ENCODE results near the gene CACNA1G. TPM values are rescaled to one million over a fixed set of nuclear protein-coding genes. Genes with fewer than 3 reads are reported as not detected.

The CACNA1G gene
- total and polyA plus RNA-seq, 2 donors from 2014 or later: 0.06 TPM; not detected in 1

GRCh38 chr17:50548831-50549230 lies 11.7 kb upstream of the CACNA1G start:
- Histone ChIP-seq H3K9ac (ENCODE audit: low read length in 3 of 3) (no peak overlapping the region), H3K27ac (ENCODE audit: low read depth in 2 of 2, low read length in 2 of 2) (no peak overlapping the region), H3K4me3 (ENCODE audit: low read length in 3 of 3) (no peak overlapping the region), H3K4me1 (ENCODE audit: control insufficient read depth in 2 of 3, insufficient read depth in 2 of 3, low read depth in 1 of 3, low read length in 3 of 3) (peaks cover 0 to 9% (median 4%) of the 10 kb centered on the region in 3 donors), H3K27me3 (ENCODE audit: control insufficient read depth, insufficient read depth, low read length) (no peaks in the 10 kb centered on the region), H3K36me3 (ENCODE audit: control insufficient read depth in 2 of 3, insufficient read depth in 3 of 3, low read length in 3 of 3) (no peaks in the 10 kb centered on the region), H3K9me3 (ENCODE audit: control insufficient read depth in 2 of 3, insufficient read depth in 1 of 3, low read length in 3 of 3) (no peaks in the 10 kb centered on the region)
- TF ChIP-seq CTCF (IDR thresholded peaks at IDR 0.05; ENCODE audit: borderline replicate concordance, extremely low read depth, insufficient read depth): no peak
- no peak for FAIRE-seq
- intact Hi-C loops (cut with DNase I): loop anchor here (5.0 to 10.0 kb wide), 3 partner anchors 78 to 406 kb away; no protein-coding TSS in a partner anchor
- no peak for DNase-seq

- no peak for TF ChIP-seq CTCF (IDR thresholded peaks at IDR 0.05; ENCODE audit: borderline replicate concordance, extremely low read depth, insufficient read depth)
- Histone ChIP-seq H3K9me3 (ENCODE audit: control insufficient read depth in 2 of 3, insufficient read depth in 1 of 3, low read length in 3 of 3) (no peaks in the 10 kb centered on the region), H3K4me1 (ENCODE audit: control insufficient read depth in 2 of 3, insufficient read depth in 2 of 3, low read depth in 1 of 3, low read length in 3 of 3) (peaks cover 0 to 9% (median 4%) of the 10 kb centered on the region in 3 donors), H3K9ac (ENCODE audit: low read length in 3 of 3) (no peak overlapping the region), H3K36me3 (ENCODE audit: control insufficient read depth in 2 of 3, insufficient read depth in 3 of 3, low read length in 3 of 3) (peaks cover 0 to under 1% (median 0%) of the 10 kb centered on the region in 3 donors), H3K27ac (ENCODE audit: low read depth in 2 of 2, low read length in 2 of 2) (no peak overlapping the region), H3K4me3 (ENCODE audit: low read length in 3 of 3) (no peak overlapping the region), H3K27me3 (ENCODE audit: control insufficient read depth, insufficient read depth, low read length) (no peaks in the 10 kb centered on the region)
- intact Hi-C loops (cut with DNase I): loop anchor here (5.0 to 10.0 kb wide), 3 partner anchors 78 to 405 kb away; no protein-coding TSS in a partner anchor
- FAIRE-seq: no peak
- peak in 1 of 5 donors; percentile 66 for DNase-seq
These were observed 11.1 kb upstream of the CACNA1G start for GRCh38 chr17:50549256-50549941.

GRCh38 chr17:50549969-50550368 lies 10.5 kb upstream of the CACNA1G start:
- H3K27me3 ChIP-seq (ENCODE audit: control insufficient read depth, insufficient read depth, low read length): no peaks in the 10 kb centered on the region
- FAIRE-seq (no peak), DNase-seq (peak in 1 of 5 donors; percentile 74)
- intact Hi-C loops (cut with DNase I): loop anchor here (5.0 to 10.0 kb wide), 4 partner anchors 77 to 405 kb away; no protein-coding TSS in a partner anchor
- H3K9me3 ChIP-seq (ENCODE audit: control insufficient read depth in 2 of 3, insufficient read depth in 1 of 3, low read length in 3 of 3): no peaks in the 10 kb centered on the region
- peaks cover 0 to 6% (median 2%) of the 10 kb centered on the region in 3 donors for H3K36me3 ChIP-seq (ENCODE audit: control insufficient read depth in 2 of 3, insufficient read depth in 3 of 3, low read length in 3 of 3)
- H3K4me3 ChIP-seq (ENCODE audit: low read length in 3 of 3): no peak overlapping the region
- TF ChIP-seq CTCF (IDR thresholded peaks at IDR 0.05; ENCODE audit: borderline replicate concordance, extremely low read depth, insufficient read depth): no peak
- H3K9ac ChIP-seq (ENCODE audit: low read length in 3 of 3): no peak overlapping the region
- peaks cover 0 to 9% (median 4%) of the 10 kb centered on the region in 3 donors for H3K4me1 ChIP-seq (ENCODE audit: control insufficient read depth in 2 of 3, insufficient read depth in 2 of 3, low read depth in 1 of 3, low read length in 3 of 3)
- no peak overlapping the region for H3K27ac ChIP-seq (ENCODE audit: low read depth in 2 of 2, low read length in 2 of 2)

Measured in kidney (tissue), 14 donors.